GM12878 (cell line): ENCODE results near the gene FMNL2. TPM values are rescaled to one million over a fixed set of nuclear protein-coding genes. Genes with fewer than 3 reads are reported as not detected.

Experiments
- ATAC-seq: fragments of 200-7000 bp; cut with Tn5 transposase; 3 replicates; pipeline ENCODE4 v1.9.1; 2020; ENCODE audit warnings: mild to moderate bottlenecking, moderate library complexity
- BruUV-seq: library from RNA; stranded (reverse); fragments of 400-500 nt; replicated peaks from 2 replicates; lab custom pipeline; 2021; lab: Mats Ljungman, UMichigan
- CTCF ChIA-PET: fragments of 300-600 bp; sonication (Branson Sonifier 250); formaldehyde crosslinking; extraction: SDS; loops from one replicate; lab custom pipeline; 2021; ENCODE audit warnings: inconsistent platforms; lab: Yijun Ruan, JAX
- POLR2A ChIA-PET: fragments of 350-600 bp; formaldehyde crosslinking; extraction: SDS; loops from one replicate; lab custom pipeline; 2021; ENCODE audit warnings: inconsistent platforms; lab: Charles Lee
- RAD21 ChIA-PET: fragments of 300-600 bp; sonication (Branson Sonifier 250); formaldehyde crosslinking; loops from one replicate; lab custom pipeline; 2023; ENCODE audit warnings: antibody characterized with exemption; ENCODE audit not compliant: unreplicated experiment; lab: Charles Lee
- SMC1A ChIA-PET: fragments of 300-600 bp; sonication (Branson Sonifier 250); formaldehyde crosslinking; loops from one replicate; lab custom pipeline; 2023; ENCODE audit not compliant: unreplicated experiment, uncharacterized antibody; lab: Charles Lee
- DNase-seq: peaks from one replicate; pipeline ENCODE4 v3.0.0-alpha.2; 2011; ENCODE audit warnings: low read depth, low spot score
- FAIRE-seq: peaks from 3 replicates; lab custom pipeline; 2011; peaks lifted over from hg19 to GRCh38; lab: Jason Lieb, UNC
- H2AFZ ChIP-seq: 2 replicates; pipeline ENCODE4 v1.6.0; 2011; ENCODE audit warnings: low read depth, low read length, control low read depth; ENCODE audit not compliant: control insufficient read depth
- H3K27ac ChIP-seq: 2 replicates; pipeline ENCODE4 v1.5.1; 2011; ENCODE audit warnings: control low read depth; ENCODE audit not compliant: control insufficient read depth, insufficient read depth
- H3K27me3 ChIP-seq, 2 experiments: replicated peaks in 1 of 2; 2 replicates each; pipeline versions ENCODE4 v1.6.0 to v1.6.1; 2011; ENCODE audit warnings: low read length in 1 of 2; ENCODE audit not compliant: control insufficient read depth in 2 of 2, insufficient read depth in 2 of 2
- H3K36me3 ChIP-seq, 2 experiments: 2 replicates each; pipeline ENCODE4 v1.5.1; 2011; ENCODE audit warnings: low read length in 1 of 2; ENCODE audit not compliant: control insufficient read depth in 2 of 2, insufficient read depth in 2 of 2
- H3K4me1 ChIP-seq: 2 replicates; pipeline ENCODE4 v1.6.1; 2011; ENCODE audit warnings: mild to moderate bottlenecking, low read length, moderate library complexity, mixed read lengths; ENCODE audit not compliant: control insufficient read depth, insufficient read depth
- H3K4me2 ChIP-seq: 2 replicates; pipeline ENCODE4 v1.6.0; 2011; ENCODE audit warnings: control low read depth; ENCODE audit not compliant: control insufficient read depth, insufficient read depth
- H3K4me3 ChIP-seq: fragments of 200-600 bp; sonication (generic); 2 replicates; pipeline ENCODE4 v1.5.1; 2016
- H3K79me2 ChIP-seq: 2 replicates; pipeline ENCODE4 v1.6.0; 2011; ENCODE audit warnings: low read length; ENCODE audit not compliant: control insufficient read depth, insufficient read depth
- H3K9ac ChIP-seq: 2 replicates; pipeline ENCODE4 v1.8.0; 2011; ENCODE audit warnings: low read length, control low read depth, mixed read lengths; ENCODE audit not compliant: control insufficient read depth, insufficient read depth
- H3K9me3 ChIP-seq: replicated peaks from 3 replicates; pipeline ENCODE4 v1.5.1; 2011; ENCODE audit warnings: mild to moderate bottlenecking, low read length; ENCODE audit not compliant: control insufficient read depth, insufficient read depth
- H4K20me1 ChIP-seq: 2 replicates; pipeline ENCODE4 v1.6.0; 2011; ENCODE audit not compliant: control insufficient read depth, insufficient read depth
- CBFB ChIP-seq: IDR thresholded peaks from 2 replicates; pipeline ENCODE4 v1.6.1; 2016; ENCODE audit warnings: antibody characterized with exemption, low read depth
- JUND ChIP-seq: IDR thresholded peaks from 2 replicates; pipeline ENCODE4 v1.6.1; 2012; ENCODE audit warnings: low read depth, mild to moderate bottlenecking, low read length, improper control_type of control experiment, moderate library complexity
- SPI1 ChIP-seq: IDR thresholded peaks from 2 replicates; pipeline ENCODE4 v1.6.1; 2011; ENCODE audit warnings: low read depth, mild to moderate bottlenecking, low read length, moderate library complexity, borderline replicate concordance; ENCODE audit not compliant: insufficient read depth
- YY1 ChIP-seq: IDR thresholded peaks from 2 replicates; pipeline ENCODE4 v1.6.1; 2011; ENCODE audit warnings: low read depth, mild to moderate bottlenecking, low read length
- WGBS: methylation state at CpG from one replicate; pipeline ENCODE4 v1.1.6; 2016; ENCODE audit warnings: low lambda C conversion rate; ENCODE audit not compliant: insufficient replicate concordance, insufficient coverage; ENCODE audit errors: missing lambda C conversion rate; 5-methylcytosine and 5-hydroxymethylcytosine counted together
- in situ Hi-C: fragments of 300-500 bp; cut with MboI; formaldehyde crosslinking; loops from 9 replicates; pipeline ENCODE4 v1.14.3; 2018; ENCODE audit warnings: mixed read lengths
- intact Hi-C: fragments of 100-400 bp; cut with micrococcal nuclease; formaldehyde crosslinking; loops from one replicate; pipeline ENCODE4 v1.14.2; 2022; ENCODE audit not compliant: unreplicated experiment
- polyA plus RNA-seq, 11 experiments: library from polyadenylated mRNA; depleted of rRNA in 4 of 11; unstranded in 6 of 11; stranded (reverse) in 5 of 11; fragments of >200 nt; fragmentation: Nextera tagmentation in 4 of 11; fragmentation: Illumina TruSeq in 1 of 11; extraction: Ambion mirVana in 4 of 11; extraction: Trizol in 1 of 11; gene quantifications; 1 replicate in 1 of 11; 2 replicates in 10 of 11; pipeline versions ENCODE4 v1.2.1 to v1.2.3, GENCODE V29; 2011 to 2016; ENCODE audit warnings: inconsistent platforms in 2 of 11, missing spikeins in 2 of 11, low read depth in 1 of 11
- total RNA-seq, 4 experiments: library from RNA; depleted of rRNA in 3 of 4; stranded (reverse); fragments of >200 nt in 3 of 4; fragmentation: Illumina TruSeq in 1 of 4; extraction: Trizol in 1 of 4; gene quantifications; 2 replicates each; pipeline versions ENCODE4 v1.2.1 to v1.2.3, GENCODE V29; 2013 to 2021
- TF ChIP-seq, protein P1 (sequence below): fragments of 450-650 bp; IDR thresholded peaks from 2 replicates; pipeline ENCODE4 v1.6.1; 2017; ENCODE audit warnings: low read depth, mild to moderate bottlenecking, moderate library complexity

FMNL2 gene
- total and polyA plus RNA-seq, 10 of the 15 experiments (the other 5 are each of a cell fraction or from before 2014, with no cell fraction given) = 0.13 to 9.9 (median 0.35) TPM

DNA sequence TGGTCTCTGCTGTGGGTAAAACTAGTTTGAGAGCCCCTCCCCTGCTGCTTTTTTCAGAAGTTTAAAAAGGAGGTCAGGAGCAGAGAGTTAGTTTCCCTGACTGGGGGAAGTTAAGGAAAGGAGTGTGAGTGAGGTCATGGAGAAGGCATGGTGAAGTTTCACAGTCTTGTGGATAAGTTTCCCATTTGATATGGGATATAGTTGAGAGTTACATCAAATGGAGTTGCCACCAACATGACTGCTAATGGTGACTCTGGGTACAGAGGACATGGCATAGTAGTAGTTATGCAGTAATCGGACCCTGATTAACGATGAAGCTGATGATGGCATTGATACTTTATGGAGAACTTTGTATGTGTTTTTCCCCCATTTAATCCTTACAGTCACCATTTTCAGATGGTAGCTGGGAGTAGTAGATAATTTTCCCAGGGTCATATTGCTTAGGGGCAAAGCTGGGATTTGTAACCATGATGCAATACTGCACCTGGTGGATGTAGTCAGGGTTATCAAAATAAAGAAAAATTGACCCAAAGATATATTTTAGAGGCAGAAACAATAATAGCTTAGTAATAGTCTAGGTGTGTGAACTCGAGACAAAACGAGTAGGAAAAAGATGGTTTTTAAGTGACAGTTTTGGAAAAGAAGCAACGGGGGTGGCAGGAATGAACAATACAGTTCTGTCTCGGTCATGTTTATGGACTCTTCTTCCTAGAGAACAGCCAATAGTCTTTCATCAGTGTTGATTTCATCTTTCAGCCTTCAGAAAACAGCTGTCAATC is 74.6 kb downstream of the FMNL2 start:
- FAIRE-seq = no peak
- ChIA-PET POLR2A (interaction anchor here (0.7 to 1.3 kb wide), 2 partner anchors 42 to 57 kb away, joined by 4 to 7 read pairs; no protein-coding TSS in a partner anchor), RAD21 (interaction anchor here (0.6 to 6.5 kb wide), 7 partner anchors 10 to 226 kb away, joined by 3 to 37 read pairs (median 4); no protein-coding TSS in a partner anchor), CTCF (interaction anchor here (1.0 to 2.3 kb wide), 5 partner anchors 13 to 226 kb away, joined by 3 to 12 read pairs (median 3); no protein-coding TSS in a partner anchor), SMC1A (interaction anchor here (1.0 to 2.3 kb wide), 10 partner anchors 8 to 226 kb away, joined by 3 to 9 read pairs (median 6); no protein-coding TSS in a partner anchor)
- no peaks in the 10 kb centered on the region for H3K9me3 ChIP-seq
- intact Hi-C loops = loop anchor here (5.0 kb wide), 1 partner anchor 88 kb away; no protein-coding TSS in a partner anchor
- no TSS peak for BruUV-seq
- ATAC-seq = no peak
- no peak overlapping the region for H3K4me2 ChIP-seq
- in situ Hi-C loops = no loop called here
- TF ChIP-seq SPI1 = no peak
- TF ChIP-seq, protein P1, sequence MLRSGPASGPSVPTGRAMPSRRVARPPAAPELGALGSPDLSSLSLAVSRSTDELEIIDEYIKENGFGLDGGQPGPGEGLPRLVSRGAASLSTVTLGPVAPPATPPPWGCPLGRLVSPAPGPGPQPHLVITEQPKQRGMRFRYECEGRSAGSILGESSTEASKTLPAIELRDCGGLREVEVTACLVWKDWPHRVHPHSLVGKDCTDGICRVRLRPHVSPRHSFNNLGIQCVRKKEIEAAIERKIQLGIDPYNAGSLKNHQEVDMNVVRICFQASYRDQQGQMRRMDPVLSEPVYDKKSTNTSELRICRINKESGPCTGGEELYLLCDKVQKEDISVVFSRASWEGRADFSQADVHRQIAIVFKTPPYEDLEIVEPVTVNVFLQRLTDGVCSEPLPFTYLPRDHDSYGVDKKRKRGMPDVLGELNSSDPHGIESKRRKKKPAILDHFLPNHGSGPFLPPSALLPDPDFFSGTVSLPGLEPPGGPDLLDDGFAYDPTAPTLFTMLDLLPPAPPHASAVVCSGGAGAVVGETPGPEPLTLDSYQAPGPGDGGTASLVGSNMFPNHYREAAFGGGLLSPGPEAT = no peak
- no peak for TF ChIP-seq CBFB
- TF ChIP-seq YY1 = no peak
- TF ChIP-seq JUND = no peak
- H3K36me3 ChIP-seq = no peaks in the 10 kb centered on the region
- no peak overlapping the region for H3K27ac ChIP-seq
- H4K20me1 ChIP-seq = no peaks in the 10 kb centered on the region
- H3K4me1 ChIP-seq = peaks cover 18% of the 10 kb centered on the region
- no peak overlapping the region for H3K4me3 ChIP-seq
- DNase-seq = no peak
- H3K27me3 ChIP-seq = no peaks in the 10 kb centered on the region
- no peak overlapping the region for H2AFZ ChIP-seq
- H3K9ac ChIP-seq = no peak overlapping the region
- H3K79me2 ChIP-seq = peaks cover 4% of the 10 kb centered on the region
- WGBS = 85% methylated on average over 6 of the region's 6 CpGs
